CD4-positive, alpha-beta T cell treated with Interleukin-15 for 4 hours (primary cell): ENCODE results near the gene TNP2.
"Not testable (repeated sequence)": the region's sequence is repeated elsewhere in the genome, so short reads cannot be mapped to it uniquely, and the experiment has no call there.

Experiments
- DNase-seq: peaks from one replicate; pipeline ENCODE4 v3.0.0-alpha.2; 2020; ENCODE audit warnings: low spot score

Gene TNP2

GRCh38 chr16:11300560-11300892 lies 31.4 kb upstream of the TNP2 start:
- no peak for DNase-seq

GRCh38 chr16:11299865-11300559 lies 30.9 kb upstream of the TNP2 start:
- no peak for DNase-seq

- DNase-seq = not testable (repeated sequence)
Observed at GRCh38 chr16:11298950-11299547, 29.9 kb upstream of the TNP2 start.

GRCh38 chr16:11298143-11298900 lies 29.2 kb upstream of the TNP2 start:
- no peak for DNase-seq

- DNase-seq = peak; percentile 53
Observed at GRCh38 chr16:11297492-11298142, 28.5 kb upstream of the TNP2 start.

- no peak for DNase-seq
Observed at GRCh38 chr16:11296706-11297491, 27.8 kb upstream of the TNP2 start.

GRCh38 chr16:11296351-11296705 lies 27.2 kb upstream of the TNP2 start:
- no peak for DNase-seq

- no peak for DNase-seq
Observed at GRCh38 chr16:11295672-11296071, 26.5 kb upstream of the TNP2 start.

GRCh38 chr16:11292076-11292748 lies 23.1 kb upstream of the TNP2 start:
- no peak for DNase-seq

- no peak for DNase-seq
Observed at GRCh38 chr16:11291091-11291703, 22.1 kb upstream of the TNP2 start.

- no peak for DNase-seq
Observed at GRCh38 chr16:11290102-11290893, 21.2 kb upstream of the TNP2 start.

- DNase-seq = not testable (repeated sequence)
Observed at GRCh38 chr16:11289696-11290095, 20.6 kb upstream of the TNP2 start.

GRCh38 chr16:11289202-11289601 lies 20.1 kb upstream of the TNP2 start:
- no peak for DNase-seq

- DNase-seq = no peak
Observed at GRCh38 chr16:11285842-11286241, 16.7 kb upstream of the TNP2 start.

- no peak for DNase-seq
Observed at GRCh38 chr16:11283820-11284248, 14.7 kb upstream of the TNP2 start.

GRCh38 chr16:11280616-11281522 lies 11.7 kb upstream of the TNP2 start, which contains the start of gene PRM1:
Gene PRM1, minus strand, starts transcription at chr16:11281330. Its CDS starts 92 bp downstream, at chr16:11281238.
- DNase-seq = no peak

GRCh38 chr16:11278681-11279628 lies 9.8 kb upstream of the TNP2 start:
- DNase-seq = no peak
